CD4-positive, alpha-beta T cell treated with Interleukin-10 for 1 hour (primary cell): ENCODE measurements around the gene DIPK1B.

ENCODE experiments used
- DNase-seq: peaks from one replicate; pipeline ENCODE4 v3.0.0-alpha.2; 2020

The DIPK1B gene

DNA sequence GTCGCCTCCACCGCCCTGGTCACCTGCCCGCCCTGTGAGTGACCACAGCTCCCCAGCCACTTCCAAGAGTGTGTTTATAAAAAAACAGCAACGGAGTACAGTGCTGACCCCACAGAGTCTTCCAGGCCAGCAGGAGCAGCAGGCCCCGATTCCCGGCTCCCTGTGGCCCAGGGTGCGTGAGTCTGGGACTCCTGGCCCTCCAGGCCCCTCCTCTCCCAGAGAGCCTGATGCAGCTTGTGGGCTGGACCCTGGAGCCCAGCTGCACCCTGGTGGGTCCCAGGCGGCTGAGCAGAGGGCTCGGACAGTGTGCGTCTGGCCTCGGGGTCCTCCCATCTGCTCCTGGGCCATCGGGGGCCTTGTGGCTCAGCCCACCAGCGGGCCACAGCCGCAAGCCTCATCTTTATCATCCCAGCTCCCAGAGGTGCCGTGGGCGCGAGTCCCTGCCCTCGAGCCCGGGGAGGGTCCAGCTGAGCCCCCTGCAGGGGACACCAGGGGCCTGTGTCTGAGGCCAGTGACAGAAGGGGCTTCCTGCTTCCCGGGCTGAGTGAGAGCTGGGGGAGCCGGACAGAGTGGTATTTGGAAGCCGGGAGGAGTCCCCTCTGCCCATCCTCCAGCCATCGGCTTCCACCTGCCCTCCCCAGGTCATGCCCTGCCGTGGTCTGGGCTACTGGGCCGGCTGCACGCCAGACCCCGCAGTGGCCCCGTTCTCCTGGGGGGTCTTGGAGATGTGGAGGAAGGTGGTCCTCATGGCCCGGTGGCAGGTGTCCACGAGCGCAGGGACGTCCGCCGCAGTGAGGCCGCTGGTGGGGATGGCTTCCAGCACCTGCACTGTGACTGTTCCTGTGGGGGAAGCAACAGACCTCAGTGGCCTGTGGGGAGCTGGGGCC is 39.0 kb upstream of the DIPK1B start:
- DNase-seq: no peak

DNA sequence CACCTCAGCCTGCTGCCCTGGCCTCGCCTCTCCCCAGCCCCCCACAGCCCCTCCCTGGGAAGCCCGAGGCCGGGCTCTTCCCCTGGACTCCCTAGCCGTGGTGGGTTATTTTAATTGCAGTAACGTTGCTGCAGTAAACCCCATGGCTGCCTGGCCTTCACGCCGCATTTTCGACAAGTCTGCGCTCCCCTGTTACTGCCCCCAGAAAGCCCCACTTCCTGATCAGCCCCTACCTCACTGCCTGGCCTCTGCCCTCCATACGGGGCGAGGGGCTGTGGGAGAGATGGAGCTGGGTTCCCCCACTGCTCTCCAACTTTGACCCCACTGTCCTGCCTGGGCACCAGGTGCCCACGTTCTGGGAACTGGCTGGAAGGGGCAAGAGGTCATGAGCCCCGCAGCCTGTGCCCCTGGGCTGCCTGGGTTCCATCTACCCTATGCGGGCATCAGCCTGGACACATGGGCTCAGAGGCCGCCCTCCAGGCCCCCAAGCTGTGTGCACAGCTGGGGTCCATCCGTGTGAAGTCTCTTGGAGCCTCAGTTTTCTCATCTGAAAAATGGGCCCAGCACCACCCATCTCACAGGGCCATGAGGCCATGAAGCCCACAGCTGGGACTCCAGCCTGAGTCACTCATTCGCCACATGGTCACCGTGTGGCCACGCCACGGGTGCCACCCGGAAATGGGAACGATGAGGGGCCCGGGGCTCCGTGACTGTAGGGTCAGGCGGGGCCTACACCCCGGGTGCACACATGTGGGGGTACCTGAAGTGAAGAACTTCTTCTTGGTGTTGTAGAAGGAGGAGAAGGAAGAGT is 38.2 kb upstream of the DIPK1B start:
- no peak for DNase-seq

DNA sequence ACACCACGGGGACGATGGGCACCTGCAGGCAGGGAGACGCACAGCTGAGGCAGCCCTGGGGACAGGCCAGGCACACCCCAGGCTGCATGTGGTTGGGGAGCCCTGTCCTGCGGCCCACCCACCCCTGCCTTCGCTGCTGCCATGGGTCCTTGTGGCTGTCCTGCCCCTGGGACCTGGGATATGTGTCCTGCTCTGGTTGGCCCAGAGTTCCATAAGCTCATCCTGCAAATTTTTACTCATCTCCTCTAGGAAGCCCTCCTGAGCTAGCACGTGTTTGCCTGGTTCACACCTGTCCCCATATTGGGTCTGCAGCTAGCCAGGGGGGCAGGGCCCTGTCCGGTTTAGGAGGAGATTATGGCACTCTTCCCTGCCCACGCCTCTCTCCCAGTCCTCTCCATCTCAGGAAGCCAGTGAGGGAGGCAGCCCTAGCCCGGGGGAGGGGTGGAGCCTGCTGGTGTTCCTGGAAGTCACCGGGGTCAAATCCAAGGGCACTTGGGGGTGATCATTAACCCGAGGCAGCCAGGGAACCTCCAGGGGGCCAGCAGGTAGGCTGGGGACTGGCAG is 37.5 kb upstream of the DIPK1B start:
- DNase-seq: no peak

DNA sequence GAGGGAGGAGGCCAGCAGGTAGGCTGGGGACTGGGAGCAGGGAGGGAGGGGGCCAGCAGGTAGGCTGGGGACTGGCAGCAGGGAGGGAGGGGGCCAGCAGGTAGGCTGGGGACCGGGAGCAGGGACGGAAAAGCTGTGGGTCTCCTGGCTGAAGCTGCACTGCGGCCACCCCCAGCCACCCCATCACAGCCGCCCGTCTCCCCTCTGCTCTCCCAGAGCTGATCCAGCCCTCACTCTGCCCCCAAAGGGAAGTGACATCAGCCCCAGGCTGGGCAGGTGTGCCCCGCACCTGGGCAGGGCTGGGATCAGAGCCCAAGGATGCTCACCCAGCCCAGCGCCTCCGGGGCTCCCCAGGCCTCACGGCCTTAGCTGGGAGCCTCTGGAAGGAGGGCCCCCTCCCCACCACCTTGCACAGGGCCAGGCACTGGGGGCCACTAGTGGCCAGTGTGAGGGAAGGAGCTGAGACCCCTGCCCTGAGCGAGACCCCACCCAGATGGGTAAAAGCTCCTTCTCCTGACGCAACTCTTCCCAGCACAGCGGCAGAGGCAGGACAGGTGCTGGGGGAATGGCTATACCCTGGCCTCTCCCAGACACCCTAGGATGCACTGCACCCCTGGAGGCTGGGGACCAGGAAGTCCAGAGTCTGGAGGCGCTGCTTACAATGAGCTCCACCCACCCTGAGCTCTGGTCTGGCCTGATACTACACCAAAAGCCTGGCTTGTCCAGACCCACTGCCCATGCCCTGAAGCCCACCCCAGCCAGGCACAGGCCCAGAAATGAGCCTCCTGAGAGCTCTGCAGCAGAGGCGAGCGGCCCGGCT is 36.7 kb upstream of the DIPK1B start:
- no peak for DNase-seq

DNA sequence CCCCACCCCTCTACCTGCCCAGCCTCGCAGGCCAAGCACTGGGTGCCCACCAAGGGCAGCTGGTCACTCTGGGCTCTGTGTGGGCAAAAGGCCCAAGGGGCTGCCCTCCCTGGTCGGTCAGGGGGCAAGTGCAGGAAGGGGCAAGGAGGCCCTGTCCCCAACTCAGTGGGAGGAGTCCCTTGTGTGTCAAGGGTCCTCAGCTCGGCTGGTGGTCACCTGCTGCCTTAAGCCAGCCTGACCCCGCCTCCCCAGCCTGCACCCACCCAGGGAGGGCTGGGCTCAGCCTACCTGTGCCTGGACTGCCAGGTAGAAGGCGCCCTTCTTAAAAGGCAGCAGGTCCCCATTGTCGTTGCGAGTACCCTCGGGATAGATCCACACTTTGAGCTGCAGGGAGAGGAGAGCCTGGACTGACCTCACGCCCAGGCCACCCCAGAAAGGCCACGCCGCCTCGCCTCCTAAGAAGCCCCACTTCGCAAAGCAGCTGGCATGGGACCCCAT is 36.0 kb upstream of the DIPK1B start:
- no peak for DNase-seq

DNA sequence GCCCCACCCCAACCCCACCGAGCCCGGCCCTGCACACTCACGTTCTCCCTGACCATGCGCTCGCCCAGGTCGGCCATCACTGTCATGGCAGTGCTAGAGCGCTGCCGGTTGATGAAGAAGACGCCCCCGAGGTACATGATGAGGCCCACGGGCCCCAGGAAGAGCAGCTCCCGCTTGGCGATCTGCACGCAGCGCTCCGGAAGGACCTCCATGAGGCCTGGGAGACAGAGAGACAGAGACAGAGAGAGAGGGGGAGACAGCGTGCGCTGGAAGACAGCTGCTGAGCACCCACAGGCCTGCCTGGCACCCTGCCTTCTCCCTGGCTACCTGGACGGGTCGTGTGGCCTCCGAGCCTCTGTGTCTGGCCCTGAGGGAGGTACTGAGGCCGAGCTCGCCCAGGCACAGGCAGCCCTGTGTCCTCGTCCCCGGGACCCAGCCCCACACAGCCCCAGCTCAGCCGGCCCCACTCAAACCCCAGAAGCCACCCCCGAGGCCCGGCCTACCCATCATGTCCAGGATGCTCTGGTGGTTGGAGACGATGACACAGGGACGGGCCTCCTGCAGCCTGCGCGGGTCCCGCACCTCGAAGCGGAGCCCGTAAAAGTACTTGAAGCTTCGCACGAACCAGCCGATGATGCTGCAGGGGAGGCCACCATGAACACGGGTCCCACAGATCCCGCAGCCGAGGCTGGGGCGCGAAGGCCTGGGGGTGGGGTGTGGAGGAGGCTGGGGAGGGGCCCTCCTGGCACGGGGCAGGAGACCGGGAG is 35.3 kb upstream of the DIPK1B start:
- no peak for DNase-seq

DNA sequence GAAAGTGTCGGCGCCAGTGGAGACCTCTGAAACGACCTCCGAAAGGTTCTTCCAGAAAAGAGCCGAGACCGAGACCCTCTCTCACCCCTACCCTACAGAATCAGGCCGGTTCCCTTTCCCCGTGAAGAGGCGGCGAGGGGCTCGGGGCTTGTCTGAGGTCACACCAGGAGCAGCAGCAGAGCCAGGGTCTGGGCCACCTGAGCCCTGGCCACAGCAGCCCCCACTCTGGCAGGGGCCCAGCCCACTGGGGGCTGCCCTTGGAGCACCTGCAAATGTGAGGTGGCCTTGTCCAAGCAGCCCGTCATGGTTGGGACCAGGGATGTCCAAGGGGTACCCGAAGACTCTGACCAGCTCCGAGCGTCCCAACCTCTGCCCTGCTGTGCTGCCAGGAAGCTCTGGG is 34.3 kb upstream of the DIPK1B start:
- no peak for DNase-seq

DNA sequence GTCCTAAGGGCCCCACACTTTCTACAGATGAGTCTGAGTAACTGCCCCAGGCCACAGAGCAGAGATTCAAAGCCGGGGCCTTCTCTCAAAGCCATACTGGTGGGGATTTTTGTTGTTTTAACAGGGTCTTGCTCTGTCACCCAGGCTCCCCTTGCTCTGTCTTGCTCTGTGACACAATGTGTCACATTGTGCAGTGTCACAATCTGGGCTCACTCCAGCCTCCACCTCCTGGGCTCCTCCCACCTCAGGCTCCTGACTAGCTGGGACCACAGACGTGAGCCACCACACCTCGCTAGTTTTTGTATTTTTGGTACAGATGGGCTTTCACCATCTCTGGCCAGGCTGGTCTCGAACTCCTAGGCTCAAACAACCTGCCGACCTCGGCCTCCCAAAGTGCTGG is 33.7 kb upstream of the DIPK1B start:
- no peak for DNase-seq

DNA sequence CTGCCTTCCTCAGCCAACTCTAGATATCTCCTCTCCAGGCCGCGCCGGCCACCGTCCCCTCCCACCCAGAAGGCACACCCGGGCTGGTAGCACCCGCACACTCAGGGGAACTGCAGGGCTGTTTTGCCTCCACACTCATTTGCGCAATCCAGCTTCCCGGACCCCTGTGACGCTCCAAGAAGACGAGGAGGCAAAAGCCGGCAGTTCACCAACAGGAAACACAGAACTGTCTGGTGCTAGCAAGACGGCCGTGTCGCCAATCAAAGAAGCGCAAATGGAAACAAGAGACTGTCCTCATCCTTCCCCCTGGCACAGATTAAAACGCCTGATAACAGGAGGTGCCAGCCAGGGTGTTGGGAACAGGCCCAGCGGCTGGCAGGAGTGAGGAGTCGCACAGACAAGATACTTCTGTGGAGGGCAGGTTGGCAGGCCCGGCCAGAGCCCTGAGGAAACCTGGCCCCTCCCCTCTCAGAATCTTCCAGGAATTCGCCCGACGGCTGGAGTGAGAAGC is 32.9 kb upstream of the DIPK1B start:
- DNase-seq: no peak

DNA sequence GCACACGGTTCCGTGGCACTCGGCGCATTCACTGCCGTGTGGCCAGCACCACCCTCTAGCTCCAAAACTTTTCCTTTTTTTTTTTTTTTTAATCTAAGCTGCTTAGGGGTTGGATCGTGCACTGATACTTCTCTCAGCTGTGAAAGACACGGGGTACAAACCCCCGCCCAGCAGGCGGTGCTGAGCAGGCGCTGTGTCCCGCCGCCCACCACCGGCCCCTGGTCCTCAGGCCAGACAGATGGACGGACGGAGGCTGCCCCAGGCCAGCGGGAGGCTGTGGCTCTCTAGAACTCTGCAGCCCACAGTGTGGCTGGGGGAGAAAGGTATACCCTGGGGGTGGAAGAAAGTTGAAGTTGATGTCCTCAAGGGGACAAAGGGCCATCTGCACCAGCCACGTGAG is 31.3 kb upstream of the DIPK1B start:
- no peak for DNase-seq

DNA sequence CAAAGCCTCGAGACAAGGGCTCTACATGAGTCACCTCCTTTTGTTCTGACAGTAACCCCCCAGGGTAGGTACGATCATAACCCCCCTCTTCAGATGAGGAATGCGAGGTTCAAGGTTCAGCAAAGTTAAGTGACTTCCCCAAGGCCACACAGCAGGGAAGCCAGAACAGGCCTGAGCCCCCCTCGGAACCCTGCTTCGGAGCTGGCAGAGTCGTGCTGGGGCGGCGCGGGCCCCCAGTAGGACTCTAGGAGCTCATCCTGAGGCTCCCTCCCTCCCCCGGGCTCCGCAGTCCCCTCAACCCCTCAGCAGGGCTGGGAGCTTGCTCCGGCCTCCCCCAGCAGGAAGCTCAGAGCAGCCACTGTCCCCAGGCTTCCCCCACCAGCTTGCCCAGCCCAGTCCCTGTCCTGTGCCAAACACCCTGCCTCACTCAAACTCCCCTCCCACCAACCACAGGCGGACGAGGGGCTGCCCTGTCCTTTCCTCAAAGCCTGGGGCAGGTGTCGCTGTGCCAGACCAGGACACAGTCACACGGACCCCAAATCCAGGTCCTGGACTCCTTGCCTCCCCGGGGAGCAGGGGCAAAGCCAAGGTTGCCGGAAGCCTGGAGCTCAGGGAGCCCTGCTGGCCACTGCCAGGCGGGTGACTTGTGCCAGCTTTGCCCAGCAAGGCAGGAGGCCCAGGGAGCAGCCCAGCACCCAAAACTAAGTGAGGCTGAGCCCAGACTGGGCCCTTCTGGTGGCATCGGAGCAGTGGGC is 30.2 kb upstream of the DIPK1B start:
- DNase-seq: no peak

DNA sequence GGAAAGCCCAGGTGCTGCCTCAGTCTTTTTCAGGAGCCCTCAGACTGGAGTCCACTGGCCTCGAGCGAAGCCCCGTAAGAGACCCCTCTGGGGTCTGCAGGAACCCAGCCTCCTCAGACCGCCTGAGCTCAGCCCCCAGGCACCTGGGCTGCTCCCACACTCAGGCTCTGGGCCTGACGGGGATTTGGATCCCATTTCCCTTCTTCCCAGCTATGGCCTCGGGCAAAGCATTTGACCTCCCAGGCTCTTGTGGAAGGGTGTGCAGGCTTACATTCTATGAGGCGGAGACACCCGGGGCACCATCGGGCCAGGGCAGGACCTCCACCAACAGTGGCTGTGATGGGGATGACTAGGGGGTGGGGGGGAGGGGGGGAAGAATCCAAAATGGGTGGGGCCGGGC is 29.7 kb upstream of the DIPK1B start:
- no peak for DNase-seq

DNA sequence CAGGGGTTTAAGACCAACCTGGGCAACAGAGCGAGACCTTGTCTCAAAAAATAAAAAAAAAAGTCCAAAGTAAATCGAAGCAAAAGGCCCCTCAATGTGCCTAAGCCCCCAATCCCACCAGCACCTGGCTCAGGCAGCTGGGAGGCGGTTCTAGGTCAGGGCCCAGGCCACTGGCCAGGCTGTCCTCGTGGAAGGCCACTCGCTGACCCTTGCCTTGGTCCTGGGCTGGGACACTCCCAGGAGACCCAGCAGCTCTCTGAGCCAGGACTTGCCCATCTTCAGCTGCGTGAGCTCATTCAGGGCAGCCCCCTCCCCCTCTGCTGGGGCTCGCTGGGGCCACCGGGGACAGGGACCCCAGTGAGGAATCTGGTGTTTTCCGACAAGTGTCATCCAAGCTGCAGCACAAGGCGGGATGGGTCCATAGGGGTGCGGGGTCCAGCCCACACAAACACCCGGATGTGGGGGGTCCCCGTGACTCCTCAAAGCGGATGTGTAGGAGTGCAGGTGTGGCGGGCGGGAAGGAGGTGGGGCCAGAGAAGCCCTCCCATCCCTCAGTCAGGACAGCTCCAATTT is 29.1 kb upstream of the DIPK1B start:
- DNase-seq: no peak

DNA sequence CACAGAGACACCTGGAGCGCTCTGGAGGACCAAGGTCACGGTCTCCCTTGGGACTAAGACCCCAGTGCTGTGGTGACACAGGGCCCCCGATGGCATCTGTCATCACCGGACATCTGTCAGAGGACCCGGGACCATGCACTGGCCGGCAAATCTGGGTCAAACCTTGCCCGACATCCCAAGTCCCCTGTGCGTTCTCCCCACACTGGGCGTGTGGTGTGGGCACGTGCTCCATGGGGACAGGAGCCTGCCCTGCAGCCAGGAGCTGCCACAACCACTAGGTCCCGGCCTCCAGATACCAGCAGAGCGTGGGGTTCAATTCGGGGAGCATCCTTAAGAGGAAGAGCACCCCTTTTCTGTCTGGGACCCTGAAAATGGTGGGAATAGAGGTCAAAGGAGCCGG is 28.6 kb upstream of the DIPK1B start:
- no peak for DNase-seq

DNA sequence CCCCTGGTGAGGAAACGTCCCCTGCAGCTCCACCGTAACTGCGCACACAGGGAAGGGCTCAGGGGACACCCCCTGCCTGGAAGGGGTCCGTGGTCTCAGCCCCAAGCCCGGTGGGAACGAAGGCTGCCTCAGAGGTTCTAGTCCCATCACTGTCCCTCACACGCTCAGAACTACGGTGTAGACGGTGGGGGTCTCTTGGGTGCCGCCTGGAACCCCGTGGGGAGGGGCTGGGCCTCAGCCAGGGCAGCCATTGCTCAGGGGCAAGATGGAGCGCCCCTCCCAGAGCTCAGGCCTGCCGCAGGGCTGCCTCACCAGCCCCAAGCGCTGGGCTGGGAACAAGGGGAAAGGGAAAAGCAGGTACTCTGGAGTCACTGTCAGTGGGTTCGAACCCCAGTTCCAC is 28.0 kb upstream of the DIPK1B start:
- DNase-seq: no peak

DNA sequence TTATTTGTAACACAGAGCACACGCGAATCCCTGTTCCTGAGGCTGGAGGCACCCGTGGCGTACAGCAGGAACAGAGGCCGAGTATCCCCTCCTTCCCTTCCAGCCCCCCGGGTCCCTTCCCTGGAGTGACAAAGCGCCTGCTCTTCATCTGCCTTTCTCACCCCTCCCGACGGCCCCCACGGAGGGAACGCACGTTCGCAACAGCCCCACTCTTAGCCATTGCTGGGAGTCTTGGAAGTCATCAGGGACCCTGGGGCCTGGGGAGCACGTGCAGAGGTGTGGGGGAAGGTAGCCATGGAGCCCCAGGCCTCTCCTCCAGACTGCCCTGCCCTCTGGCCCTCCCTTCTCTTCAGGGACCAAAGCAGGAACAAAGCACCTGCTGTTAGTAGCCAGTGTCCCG is 27.6 kb upstream of the DIPK1B start:
- no peak for DNase-seq

DNA sequence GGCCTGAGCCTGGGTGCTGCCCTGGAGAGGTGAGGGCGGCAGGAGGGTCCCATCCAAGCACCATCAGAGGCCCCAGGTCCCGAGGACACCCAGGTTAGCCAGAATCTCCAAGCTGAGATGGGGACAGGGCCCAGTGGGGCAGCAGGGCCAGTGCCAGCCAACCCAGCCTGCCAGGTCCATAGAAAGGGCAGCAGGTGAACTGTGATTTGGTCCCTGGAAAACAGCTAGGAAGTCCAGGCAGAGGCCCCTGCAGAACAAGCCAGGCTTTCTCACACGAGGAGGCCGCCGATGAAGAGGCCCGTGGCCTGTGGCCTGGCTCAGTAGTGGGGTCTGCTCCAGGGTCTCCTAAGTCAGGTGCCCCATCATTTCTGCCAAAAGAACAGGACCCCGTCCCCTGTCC is 27.2 kb upstream of the DIPK1B start:
- DNase-seq: no peak

DNA sequence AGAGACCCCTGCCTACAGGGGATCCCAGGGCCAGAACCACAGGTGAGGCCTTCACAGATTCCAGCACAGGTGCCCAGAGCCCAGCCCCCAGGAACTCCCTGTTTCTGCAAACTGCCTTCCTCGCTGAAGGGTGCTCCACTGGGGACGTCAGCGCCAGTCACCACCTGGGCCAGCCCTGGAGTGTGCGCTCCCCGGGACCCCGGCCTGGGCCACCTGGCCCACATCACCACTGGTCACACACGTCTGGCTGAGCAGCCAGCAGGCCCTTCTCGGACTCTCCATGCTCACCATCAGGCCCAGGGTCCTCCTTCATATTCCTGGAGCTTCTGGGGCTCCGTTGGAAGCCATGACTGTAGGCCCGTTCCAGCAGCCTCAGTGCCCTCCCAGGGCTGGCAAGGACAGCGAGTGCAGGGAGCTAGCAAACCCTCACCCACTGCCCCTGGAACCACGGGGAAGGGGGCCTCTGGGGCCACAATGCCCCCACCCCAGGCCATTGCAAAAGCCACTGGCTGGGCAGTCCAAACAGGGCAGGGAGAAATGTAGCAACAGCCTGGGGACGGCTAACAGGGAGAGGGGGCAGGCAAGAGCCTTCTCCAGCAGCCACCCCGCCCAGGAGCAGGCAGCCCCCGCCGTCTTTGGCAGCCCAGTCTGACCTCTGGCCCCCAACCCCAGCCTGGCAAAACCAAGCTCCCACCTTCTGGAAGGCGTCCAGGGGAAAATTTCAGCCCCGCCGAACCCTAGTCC is 26.4 kb upstream of the DIPK1B start:
- DNase-seq: no peak

DNA sequence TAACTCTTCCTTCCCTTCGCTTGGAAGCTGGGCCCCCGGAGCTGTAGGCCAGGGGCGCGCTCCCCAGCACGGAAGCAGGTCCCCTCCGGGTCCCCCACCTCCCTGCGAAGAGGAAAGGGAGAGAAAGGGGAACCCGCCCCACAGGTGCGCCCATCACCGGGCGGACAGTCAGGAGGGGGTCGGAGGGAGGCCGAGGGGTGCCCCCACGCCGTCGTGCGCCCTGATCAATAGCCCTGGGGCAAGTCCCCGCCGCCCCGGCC is 25.9 kb upstream of the DIPK1B start:
- no peak for DNase-seq
